Melanocyte of skin (primary cell): Measurements from ENCODE around the gene TP53TG3C. TPM values are rescaled to one million over a fixed set of nuclear protein-coding genes. Genes with fewer than 3 reads are reported as not detected.

Experiments
- small RNA-seq, 2 donors: library from RNA; depleted of rRNA; stranded (forward); fragments of <200 nt; gene quantifications; one replicate each; pipeline ENCODE3, GENCODE V24; 2012
- total RNA-seq, 2 donors: library from RNA; depleted of rRNA; stranded (reverse); fragments of >200 nt; gene quantifications; 2 replicates each; pipeline ENCODE4 v1.2.3, GENCODE V29; 2012

TP53TG3C gene, protein sequence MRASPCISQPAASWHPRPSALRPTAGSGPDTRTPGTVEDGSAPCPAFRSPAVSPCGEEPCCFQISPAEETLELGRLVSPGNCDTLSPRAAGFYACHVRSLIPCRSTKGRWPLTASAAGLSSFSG
- total RNA-seq: 1 to 10 TPM in 1 of 2 donors, not detected in 1; 1.4 TPM

GRCh38 chr16:33193926-33194325 is at the start of gene TP53TG3C:
Gene TP53TG3C (plus strand): TSS chr16:33194226. CDS start chr16:33194294, 68 bp downstream.

Small RNA genes within 50 kb of the gene (small RNA-seq; reads per million reads assigned to genes)
- gene AC138869.1: 0 reads per million in 2 donors

Other genes starting within 250 kb of the TP53TG3C start
- gene TP53TG3E, start 110.1 kb downstream of the TP53TG3C start, total RNA-seq: not detected
- under 1 TPM in 1 of 2 donors, not detected in 1; 0.67 TPM for gene TP53TG3B, start 166.6 kb downstream of the TP53TG3C start, total RNA-seq